Kidney (tissue), 14 donors: Measurements from ENCODE around the gene NPAS3. TPM values are rescaled to one million over a fixed set of nuclear protein-coding genes. Genes with fewer than 3 reads are reported as not detected.

ENCODE experiments used
- DNase-seq, 5 donors: peaks; one replicate each; pipeline ENCODE4 v3.0.0-alpha.2; 2013 to 2020
- FAIRE-seq: peaks from 2 replicates; lab custom pipeline; 2012; peaks lifted over from hg19 to GRCh38; lab: Jason Lieb, UNC
- H3K27ac ChIP-seq, 2 donors: one replicate each; pipeline ENCODE4 v1.7.0; 2013; ENCODE audit warnings: low read depth in 2 of 2, low read length in 2 of 2, inconsistent platforms in 1 of 2
- H3K27me3 ChIP-seq: one replicate; pipeline ENCODE4 v1.7.1; 2013; ENCODE audit warnings: low read length, inconsistent platforms; ENCODE audit not compliant: control insufficient read depth, insufficient read depth
- H3K36me3 ChIP-seq, 3 donors: one replicate each; pipeline versions ENCODE4 v1.7.0 to v1.7.1; 2013; ENCODE audit warnings: low read length in 3 of 3, control low read depth in 1 of 3, inconsistent platforms in 1 of 3; ENCODE audit not compliant: insufficient read depth in 3 of 3, control insufficient read depth in 2 of 3
- H3K4me1 ChIP-seq, 3 donors: one replicate each; pipeline versions ENCODE4 v1.7.0 to v1.7.1; 2013; ENCODE audit warnings: low read length in 3 of 3, inconsistent platforms in 1 of 3, low read depth in 1 of 3; ENCODE audit not compliant: control insufficient read depth in 2 of 3, insufficient read depth in 2 of 3
- H3K4me3 ChIP-seq, 3 donors: one replicate each; pipeline versions ENCODE4 v1.7.0 to v1.8.1; 2013; ENCODE audit warnings: low read length in 3 of 3, control low read depth in 1 of 3, inconsistent platforms in 1 of 3
- H3K9ac ChIP-seq, 3 donors: one replicate each; pipeline versions ENCODE4 v1.7.0 to v1.7.1; 2013; ENCODE audit warnings: low read length in 3 of 3, control low read depth in 1 of 3, inconsistent platforms in 1 of 3
- H3K9me3 ChIP-seq, 3 donors: one replicate each; pipeline versions ENCODE4 v1.7.0 to v1.7.1; 2013; ENCODE audit warnings: low read length in 3 of 3, control low read depth in 1 of 3, inconsistent platforms in 1 of 3; ENCODE audit not compliant: control insufficient read depth in 2 of 3, insufficient read depth in 1 of 3
- intact Hi-C: fragments of 100-400 bp; cut with DNase I; formaldehyde crosslinking; loops from one replicate; pipeline ENCODE4 v1.11.1; 2022
- polyA plus RNA-seq: library from polyadenylated mRNA; stranded (reverse); fragments of 350-450 nt; fragmentation: Illumina TruSeq; extraction: RNeasy Lipid Tissue Mini Kit (QIAGEN cat#74804); gene quantifications from one replicate; pipeline ENCODE4 v1.2.3, GENCODE V29; 2014; ENCODE audit warnings: low read depth, low replicate concordance; ENCODE audit not compliant: insufficient read depth
- total RNA-seq: library from RNA; stranded (reverse); fragmentation: NEBNext Ultra II Directional; extraction: Animal tissue kit (Norgen Biotek cat#: 25700); gene quantifications from one replicate; pipeline ENCODE4 v1.2.1, GENCODE V29; 2021
- TF ChIP-seq, protein P1 (sequence below): IDR thresholded peaks from 3 replicates; pipeline ENCODE4 v1.5.1; 2012; ENCODE audit warnings: mild to moderate bottlenecking, moderate library complexity, borderline replicate concordance; ENCODE audit not compliant: insufficient read depth; ENCODE audit errors: extremely low read depth
- donor health status: control.
- donor health status: control.
- donor health status: control.
- donor health status: control.
- donor health status: control.
- donor health status: DM: yes; HTN: yes; CAD: no.
- donor health status: Normal renal cell carcinoma (clear cell type).

Gene NPAS3
- total and polyA plus RNA-seq, 2 donors from 2014 or later: 0.82 to 5.0 TPM

DNA sequence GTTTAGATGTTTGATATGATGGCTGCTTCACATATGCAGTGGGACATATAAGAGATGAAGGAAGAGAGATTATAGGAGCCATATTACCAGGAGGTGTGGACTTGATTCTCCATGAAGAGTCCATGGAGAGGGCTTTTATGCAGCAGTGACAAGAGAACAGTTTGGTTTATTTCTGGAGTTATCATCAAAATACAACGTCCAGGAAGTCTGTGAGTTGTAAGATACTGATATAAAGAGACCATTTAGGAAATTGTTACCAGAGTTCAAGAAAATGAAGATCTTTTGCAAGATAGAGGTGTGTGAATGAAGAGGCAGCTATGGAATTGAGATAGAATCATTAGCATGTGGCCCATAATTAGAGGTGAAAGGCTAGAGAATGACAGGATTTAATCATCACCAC, 431.7 kb downstream of the NPAS3 start:
- no peak overlapping the region for H3K27ac ChIP-seq
- FAIRE-seq (no peak), DNase-seq (no peak)
- H3K36me3 ChIP-seq: no peaks in the 10 kb centered on the region
- no peaks in the 10 kb centered on the region for H3K27me3 ChIP-seq
- H3K4me1 ChIP-seq: no peaks in the 10 kb centered on the region
- intact Hi-C loops: no loop called here
- H3K4me3 ChIP-seq: no peak overlapping the region
- TF ChIP-seq, protein P1, sequence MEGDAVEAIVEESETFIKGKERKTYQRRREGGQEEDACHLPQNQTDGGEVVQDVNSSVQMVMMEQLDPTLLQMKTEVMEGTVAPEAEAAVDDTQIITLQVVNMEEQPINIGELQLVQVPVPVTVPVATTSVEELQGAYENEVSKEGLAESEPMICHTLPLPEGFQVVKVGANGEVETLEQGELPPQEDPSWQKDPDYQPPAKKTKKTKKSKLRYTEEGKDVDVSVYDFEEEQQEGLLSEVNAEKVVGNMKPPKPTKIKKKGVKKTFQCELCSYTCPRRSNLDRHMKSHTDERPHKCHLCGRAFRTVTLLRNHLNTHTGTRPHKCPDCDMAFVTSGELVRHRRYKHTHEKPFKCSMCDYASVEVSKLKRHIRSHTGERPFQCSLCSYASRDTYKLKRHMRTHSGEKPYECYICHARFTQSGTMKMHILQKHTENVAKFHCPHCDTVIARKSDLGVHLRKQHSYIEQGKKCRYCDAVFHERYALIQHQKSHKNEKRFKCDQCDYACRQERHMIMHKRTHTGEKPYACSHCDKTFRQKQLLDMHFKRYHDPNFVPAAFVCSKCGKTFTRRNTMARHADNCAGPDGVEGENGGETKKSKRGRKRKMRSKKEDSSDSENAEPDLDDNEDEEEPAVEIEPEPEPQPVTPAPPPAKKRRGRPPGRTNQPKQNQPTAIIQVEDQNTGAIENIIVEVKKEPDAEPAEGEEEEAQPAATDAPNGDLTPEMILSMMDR: no peak
- H3K9me3 ChIP-seq: no peaks in the 10 kb centered on the region
- no peak overlapping the region for H3K9ac ChIP-seq

- TF ChIP-seq, protein P1: no peak
- FAIRE-seq: no peak
- H3K9me3 ChIP-seq: no peaks in the 10 kb centered on the region
Observed at GRCh38 chr14:33375196-33375595, 436.5 kb downstream of the NPAS3 start.

GRCh38 chr14:33375786-33376185, 437.1 kb downstream of the NPAS3 start:
- Histone ChIP-seq H3K9me3 (no peaks in the 10 kb centered on the region), H3K9ac (no peak overlapping the region), H3K4me1 (no peaks in the 10 kb centered on the region), H3K27me3 (no peaks in the 10 kb centered on the region), H3K27ac (no peak overlapping the region), H3K36me3 (no peaks in the 10 kb centered on the region), H3K4me3 (no peak overlapping the region)
- intact Hi-C loops: no loop called here
- no peak for FAIRE-seq
- TF ChIP-seq, protein P1: no peak
- no peak for DNase-seq

More at GRCh38 chr14:33375196-33375595, 436.5 kb downstream of the NPAS3 start:
- Histone ChIP-seq H3K27ac (no peak overlapping the region), H3K9ac (no peak overlapping the region), H3K4me1 (no peaks in the 10 kb centered on the region), H3K36me3 (no peaks in the 10 kb centered on the region), H3K4me3 (no peak overlapping the region), H3K27me3 (no peaks in the 10 kb centered on the region)
- intact Hi-C loops: no loop called here
- DNase-seq: no peak

GRCh38 chr14:33376510-33376909, 437.8 kb downstream of the NPAS3 start:
- Histone ChIP-seq H3K4me1 (no peaks in the 10 kb centered on the region), H3K9ac (no peak overlapping the region), H3K27me3 (no peaks in the 10 kb centered on the region), H3K4me3 (no peak overlapping the region), H3K9me3 (no peaks in the 10 kb centered on the region), H3K27ac (no peak overlapping the region), H3K36me3 (no peaks in the 10 kb centered on the region)
- FAIRE-seq (no peak), DNase-seq (no peak)
- TF ChIP-seq, protein P1: no peak
- intact Hi-C loops: no loop called here
